ENCODE data around the gene NUDT4. TPM values are rescaled to one million over a fixed set of nuclear protein-coding genes. Genes with fewer than 3 reads are reported as not detected.

The NUDT4 gene
- total and polyA plus RNA-seq, 2 of the 8 experiments (the other 6 are each of a cell fraction or from before 2014, with no cell fraction given), result 17.3 to 71.7 TPM

DNA sequence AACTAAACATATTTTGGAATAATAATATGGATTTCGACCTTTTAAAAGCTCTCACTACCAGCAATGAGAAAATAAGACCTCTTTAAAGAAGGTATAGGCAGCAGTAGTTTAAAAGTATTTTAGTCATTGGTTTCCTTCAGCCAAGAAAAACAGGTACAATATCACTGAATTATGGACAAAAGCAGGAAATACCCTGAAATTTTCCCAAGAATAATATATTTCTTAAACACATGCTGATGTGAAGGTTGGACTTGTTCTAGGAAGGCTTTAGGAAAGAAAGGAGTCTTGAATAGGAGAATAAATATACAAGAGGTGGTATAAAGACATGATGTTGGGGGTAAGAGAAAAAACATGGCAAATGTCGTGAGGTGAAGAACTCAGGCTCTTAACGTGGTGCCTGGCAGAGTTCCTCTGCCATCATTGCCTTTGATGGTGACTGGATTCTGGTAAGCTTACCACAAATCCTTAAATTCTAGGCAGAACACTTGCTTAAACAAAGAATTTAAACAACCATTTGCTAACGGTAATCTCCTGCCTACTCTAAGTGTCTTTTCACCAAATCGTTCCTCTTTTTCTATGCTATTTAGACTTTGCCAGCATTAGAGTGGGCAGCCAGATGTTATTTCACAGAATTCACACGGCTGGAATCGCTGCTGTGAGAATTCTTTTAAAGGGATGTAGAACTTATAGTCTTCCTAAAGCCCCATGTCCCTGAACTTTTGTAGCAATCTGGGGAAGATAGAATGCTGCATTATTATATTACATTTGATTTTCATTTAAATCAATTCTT is 11.9 kb upstream of the NUDT4 start:
- Histone ChIP-seq H4K20me1 (replicated peaks in 1 of 2; ENCODE audit: control insufficient read depth in 1 of 2, insufficient read depth in 2 of 2, low read length in 2 of 2) (no peaks in the 10 kb centered on the region), H3K14ac (ENCODE audit: insufficient read length) (no peak overlapping the region), H2BK20ac (ENCODE audit: low read length) (no peak overlapping the region), H3K27me3 (replicated peaks in 1 of 4; ENCODE audit: control insufficient read depth in 3 of 4, extremely low read depth in 1 of 4, insufficient read depth in 3 of 4, low read length in 3 of 4) (no peaks in the 10 kb centered on the region), H2BK12ac (ENCODE audit: low read depth, low read length) (no peak overlapping the region), H3K4me1 (replicated peaks in 1 of 4; ENCODE audit: control insufficient read depth in 3 of 4, insufficient read depth in 4 of 4, low read length in 3 of 4) (no peaks in the 10 kb centered on the region; a peak in 1 of 7 replicates), H3K36me3 (ENCODE audit: control insufficient read depth in 2 of 4, insufficient read depth in 4 of 4, low read length in 3 of 4) (no peaks in the 10 kb centered on the region), H4K8ac (ENCODE audit: extremely low read depth, insufficient read depth, low read length) (no peak overlapping the region), H3K4ac (replicated peaks; ENCODE audit: insufficient read length, low read depth, low read length) (no peak overlapping the region), H3K4me3 (ENCODE audit: extremely low read depth in 1 of 4, insufficient read depth in 2 of 4, low read depth in 3 of 4, low read length in 4 of 4) (no peak overlapping the region), H2BK120ac (replicated peaks; ENCODE audit: low read depth, low read length) (no peak overlapping the region), H2BK5ac (ENCODE audit: low read depth, low read length) (no peak overlapping the region), H3K9me3 (ENCODE audit: insufficient read depth in 2 of 2, low read depth in 1 of 2, low read length in 1 of 2) (no peaks in the 10 kb centered on the region), H3K56ac (replicated peaks; ENCODE audit: insufficient read length, low read depth, low read length) (no peak overlapping the region), H2BK15ac (ENCODE audit: low read length) (no peak overlapping the region), H2AK5ac (ENCODE audit: low read depth, low read length) (no peak overlapping the region), H4K91ac (replicated peaks; ENCODE audit: insufficient read length, low read length) (no peak overlapping the region), H3K18ac (ENCODE audit: extremely low read depth, low read length) (no peak overlapping the region), H3K23me2 (ENCODE audit: low read depth, low read length) (peaks cover 3% of the 10 kb centered on the region; the same call in 1 of the 2 replicates), H3K23ac (ENCODE audit: insufficient read length) (no peak overlapping the region), H2AFZ (ENCODE audit: low read length) (no peak overlapping the region), H3K4me2 (ENCODE audit: insufficient read depth in 1 of 2, low read depth in 2 of 2, low read length in 2 of 2) (no peak overlapping the region), H3K9ac (replicated peaks in 1 of 4; ENCODE audit: extremely low read depth in 1 of 4, low read depth in 3 of 4, low read length in 3 of 4) (no peak overlapping the region), H3K79me1 (ENCODE audit: low read depth, low read length) (no peaks in the 10 kb centered on the region), H3K79me2 (ENCODE audit: control insufficient read depth in 1 of 2, insufficient read depth in 2 of 2, low read length in 2 of 2) (no peaks in the 10 kb centered on the region), H4K5ac (ENCODE audit: insufficient read length, low read depth, low read length) (no peak overlapping the region), H3K27ac (ENCODE audit: low read depth, low read length) (no peak overlapping the region)
- TF ChIP-seq RXRA (IDR thresholded peaks at IDR 0.05; ENCODE audit: insufficient read depth, low read depth, low read length) (no peak), JUN (IDR thresholded peaks at IDR 0.05; ENCODE audit: low read depth, low read length) (no peak), PHF8 (conservative IDR thresholded peaks at IDR 0.05; ENCODE audit: low read depth, low read length) (no peak), TAF1 (IDR thresholded peaks at IDR 0.05; ENCODE audit: low read depth, low read length) (no peak), CEBPB (IDR thresholded peaks at IDR 0.05; ENCODE audit: low read depth, low read length) (no peak)
- FAIRE-seq (no peak), DNase-seq (ENCODE audit: low read depth in 1 of 2, low spot score in 2 of 2) (no peak)
- POLR2A ChIA-PET (ENCODE audit: partially characterized antibody), result no interaction called here
- 95% methylated on average over 7 of the region's 7 CpGs; no CpG with 5 or more reads in 1 of the 2 experiments for WGBS, 2 experiments (ENCODE audit: extremely low coverage in 1 of 2, insufficient coverage in 1 of 2, insufficient read length in 1 of 2, insufficient replicate concordance in 2 of 2, low coverage in 1 of 2, low lambda C conversion rate in 2 of 2, missing lambda C conversion rate in 1 of 2)
- CTCF ChIA-PET (ENCODE audit: partially characterized antibody), result interaction anchor here (0.6 kb wide), 1 partner anchor 369 kb away, joined by 3 read pairs; no protein-coding TSS in a partner anchor

All from H1 (cell line).